Measurements from ENCODE around the gene BCL10.

BCL10 gene

DNA sequence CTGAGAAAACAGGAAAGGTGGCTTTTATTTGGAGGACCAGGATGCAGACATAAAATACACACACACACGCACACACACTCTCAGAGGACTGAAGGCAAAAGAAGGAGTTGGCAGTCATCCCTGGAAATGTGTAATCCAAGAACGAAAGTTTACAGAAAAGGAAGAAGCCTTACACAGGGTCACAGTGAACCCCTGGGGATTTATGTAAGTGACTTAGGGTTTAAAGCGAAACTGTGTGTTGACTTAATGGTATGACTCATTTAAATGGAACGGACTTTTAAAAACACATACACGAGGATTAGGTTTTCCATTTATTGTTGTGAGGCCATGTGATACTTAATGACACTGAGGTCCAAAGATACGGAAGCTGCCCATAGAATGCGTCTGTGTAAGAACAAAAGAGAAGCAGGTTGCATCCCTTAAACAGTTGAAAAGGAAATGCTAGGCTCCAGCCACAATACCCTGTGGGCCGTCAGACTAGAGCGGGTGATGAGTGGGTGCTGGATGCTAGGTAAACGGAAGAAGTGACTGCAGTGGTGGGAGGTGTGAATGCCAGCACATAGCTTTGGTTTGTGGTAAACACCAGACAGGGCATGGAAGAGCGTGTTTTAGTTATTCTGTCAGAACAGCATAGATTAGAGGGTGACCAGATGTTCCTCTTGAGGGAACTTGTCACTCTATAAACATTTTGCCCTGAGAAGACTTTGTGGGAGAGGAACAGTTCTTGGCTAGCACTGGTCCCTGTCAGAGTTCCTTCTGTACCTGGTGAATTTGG lies 21.6 kb upstream of the BCL10 start (continued):
- TF ChIP-seq SCRT1 (tag by site-specific recombination; IDR thresholded peaks at IDR 0.05; ENCODE audit: borderline replicate concordance), result 0 out of 2 replicates have a peak, but pooled peaks have one; percentile 49
- TF ChIP-seq BCL11B (tag by site-specific recombination; IDR thresholded peaks at IDR 0.05; ENCODE audit: low read depth), result peak; percentile 68; the same call in 1 of the 2 replicates
- no peak for TF ChIP-seq GLIS2 (tag by site-specific recombination; IDR thresholded peaks at IDR 0.05)
- peak; percentile 70; the same call in 1 of the 2 replicates for TF ChIP-seq ZBTB8A (tag by site-specific recombination; IDR thresholded peaks at IDR 0.05)
- TF ChIP-seq, protein P1, sequence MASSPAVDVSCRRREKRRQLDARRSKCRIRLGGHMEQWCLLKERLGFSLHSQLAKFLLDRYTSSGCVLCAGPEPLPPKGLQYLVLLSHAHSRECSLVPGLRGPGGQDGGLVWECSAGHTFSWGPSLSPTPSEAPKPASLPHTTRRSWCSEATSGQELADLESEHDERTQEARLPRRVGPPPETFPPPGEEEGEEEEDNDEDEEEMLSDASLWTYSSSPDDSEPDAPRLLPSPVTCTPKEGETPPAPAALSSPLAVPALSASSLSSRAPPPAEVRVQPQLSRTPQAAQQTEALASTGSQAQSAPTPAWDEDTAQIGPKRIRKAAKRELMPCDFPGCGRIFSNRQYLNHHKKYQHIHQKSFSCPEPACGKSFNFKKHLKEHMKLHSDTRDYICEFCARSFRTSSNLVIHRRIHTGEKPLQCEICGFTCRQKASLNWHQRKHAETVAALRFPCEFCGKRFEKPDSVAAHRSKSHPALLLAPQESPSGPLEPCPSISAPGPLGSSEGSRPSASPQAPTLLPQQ (tag by site-specific recombination; IDR thresholded peaks at IDR 0.05), result peak; percentile 96
- peak; percentile 96 for TF ChIP-seq FEZF1 (tag by site-specific recombination; IDR thresholded peaks at IDR 0.05)

DNA sequence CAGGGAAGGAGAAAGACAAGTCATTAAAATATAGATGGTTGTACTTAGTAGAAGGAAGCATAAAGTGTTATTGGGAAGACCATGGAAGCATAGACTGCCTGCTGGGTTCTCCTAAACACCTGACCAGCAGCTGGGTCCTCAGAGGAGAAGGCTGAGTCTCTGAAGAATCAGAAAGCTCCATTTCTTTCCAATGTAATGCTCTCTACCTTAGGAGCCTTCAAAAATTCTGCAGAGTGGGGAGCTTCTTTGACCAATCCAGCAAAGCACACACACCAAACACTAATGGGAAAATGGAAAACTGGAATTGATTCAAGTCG lies 21.1 kb upstream of the BCL10 start:
- no peaks in the 10 kb centered on the region for H3K36me3 ChIP-seq (ENCODE audit: control insufficient read depth in 2 of 2, insufficient read depth in 1 of 2, low read length in 2 of 2)
- peaks cover 18% of the 10 kb centered on the region for H3K4me1 ChIP-seq (ENCODE audit: control insufficient read depth, insufficient read depth, low read length)
- H3K27ac ChIP-seq (ENCODE audit: extremely low read depth, low read depth, low read length), result peak overlapping the region; percentile 76
- H3K4me3 ChIP-seq (ENCODE audit: low read depth, low read length), result no peak overlapping the region
- CTCF ChIA-PET, result interaction anchor here (0.5 to 3.1 kb wide), 8 partner anchors 11 to 1412 kb away, joined by 3 to 16 read pairs (median 3); partner anchors contain the start of gene C1orf52
- POLR2A ChIA-PET, result interaction anchor here (1.3 to 2.0 kb wide), 3 partner anchors 21 to 283 kb away, joined by 5 to 19 read pairs (median 12); partner anchors contain the start of genes BCL10, C1orf52 and CCN1
- H3K9me3 ChIP-seq (ENCODE audit: control insufficient read depth, insufficient read depth, low read depth, low read length), result no peaks in the 10 kb centered on the region
- TF ChIP-seq ZSCAN23 (tag by site-specific recombination; IDR thresholded peaks at IDR 0.05), result no peak
- TF ChIP-seq ZNF707 (tag by site-specific recombination; IDR thresholded peaks at IDR 0.05), result no peak
- no peak for TF ChIP-seq ZNF654 (tag by site-specific recombination; IDR thresholded peaks at IDR 0.05; ENCODE audit: low read depth)
- TF ChIP-seq ZNF555 (tag by site-specific recombination; conservative IDR thresholded peaks at IDR 0.05), result no peak
- TF ChIP-seq ZSCAN16 (tag by site-specific recombination; IDR thresholded peaks at IDR 0.05), result no peak
- TF ChIP-seq, protein P2, sequence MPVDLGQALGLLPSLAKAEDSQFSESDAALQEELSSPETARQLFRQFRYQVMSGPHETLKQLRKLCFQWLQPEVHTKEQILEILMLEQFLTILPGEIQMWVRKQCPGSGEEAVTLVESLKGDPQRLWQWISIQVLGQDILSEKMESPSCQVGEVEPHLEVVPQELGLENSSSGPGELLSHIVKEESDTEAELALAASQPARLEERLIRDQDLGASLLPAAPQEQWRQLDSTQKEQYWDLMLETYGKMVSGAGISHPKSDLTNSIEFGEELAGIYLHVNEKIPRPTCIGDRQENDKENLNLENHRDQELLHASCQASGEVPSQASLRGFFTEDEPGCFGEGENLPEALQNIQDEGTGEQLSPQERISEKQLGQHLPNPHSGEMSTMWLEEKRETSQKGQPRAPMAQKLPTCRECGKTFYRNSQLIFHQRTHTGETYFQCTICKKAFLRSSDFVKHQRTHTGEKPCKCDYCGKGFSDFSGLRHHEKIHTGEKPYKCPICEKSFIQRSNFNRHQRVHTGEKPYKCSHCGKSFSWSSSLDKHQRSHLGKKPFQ (tag by site-specific recombination; IDR thresholded peaks at IDR 0.05), result no peak
- TF ChIP-seq ZBTB1 (tag by site-specific recombination; IDR thresholded peaks at IDR 0.05), result no peak
- no peak for TF ChIP-seq ZNF324 (tag by site-specific recombination; IDR thresholded peaks at IDR 0.05)
- TF ChIP-seq, protein P3, sequence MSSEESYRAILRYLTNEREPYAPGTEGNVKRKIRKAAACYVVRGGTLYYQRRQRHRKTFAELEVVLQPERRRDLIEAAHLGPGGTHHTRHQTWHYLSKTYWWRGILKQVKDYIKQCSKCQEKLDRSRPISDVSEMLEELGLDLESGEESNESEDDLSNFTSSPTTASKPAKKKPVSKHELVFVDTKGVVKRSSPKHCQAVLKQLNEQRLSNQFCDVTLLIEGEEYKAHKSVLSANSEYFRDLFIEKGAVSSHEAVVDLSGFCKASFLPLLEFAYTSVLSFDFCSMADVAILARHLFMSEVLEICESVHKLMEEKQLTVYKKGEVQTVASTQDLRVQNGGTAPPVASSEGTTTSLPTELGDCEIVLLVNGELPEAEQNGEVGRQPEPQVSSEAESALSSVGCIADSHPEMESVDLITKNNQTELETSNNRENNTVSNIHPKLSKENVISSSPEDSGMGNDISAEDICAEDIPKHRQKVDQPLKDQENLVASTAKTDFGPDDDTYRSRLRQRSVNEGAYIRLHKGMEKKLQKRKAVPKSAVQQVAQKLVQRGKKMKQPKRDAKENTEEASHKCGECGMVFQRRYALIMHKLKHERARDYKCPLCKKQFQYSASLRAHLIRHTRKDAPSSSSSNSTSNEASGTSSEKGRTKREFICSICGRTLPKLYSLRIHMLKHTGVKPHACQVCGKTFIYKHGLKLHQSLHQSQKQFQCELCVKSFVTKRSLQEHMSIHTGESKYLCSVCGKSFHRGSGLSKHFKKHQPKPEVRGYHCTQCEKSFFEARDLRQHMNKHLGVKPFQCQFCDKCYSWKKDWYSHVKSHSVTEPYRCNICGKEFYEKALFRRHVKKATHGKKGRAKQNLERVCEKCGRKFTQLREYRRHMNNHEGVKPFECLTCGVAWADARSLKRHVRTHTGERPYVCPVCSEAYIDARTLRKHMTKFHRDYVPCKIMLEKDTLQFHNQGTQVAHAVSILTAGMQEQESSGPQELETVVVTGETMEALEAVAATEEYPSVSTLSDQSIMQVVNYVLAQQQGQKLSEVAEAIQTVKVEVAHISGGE (tag by site-specific recombination; conservative IDR thresholded peaks at IDR 0.05; ENCODE audit: low read depth), result no peak
- TF ChIP-seq ZNF335 (tag by site-specific recombination; conservative IDR thresholded peaks at IDR 0.05), result no peak; the same call in 1 of the 2 replicates
- no peak for TF ChIP-seq ZNF350 (tag by site-specific recombination; IDR thresholded peaks at IDR 0.05)
- TF ChIP-seq, protein P4, sequence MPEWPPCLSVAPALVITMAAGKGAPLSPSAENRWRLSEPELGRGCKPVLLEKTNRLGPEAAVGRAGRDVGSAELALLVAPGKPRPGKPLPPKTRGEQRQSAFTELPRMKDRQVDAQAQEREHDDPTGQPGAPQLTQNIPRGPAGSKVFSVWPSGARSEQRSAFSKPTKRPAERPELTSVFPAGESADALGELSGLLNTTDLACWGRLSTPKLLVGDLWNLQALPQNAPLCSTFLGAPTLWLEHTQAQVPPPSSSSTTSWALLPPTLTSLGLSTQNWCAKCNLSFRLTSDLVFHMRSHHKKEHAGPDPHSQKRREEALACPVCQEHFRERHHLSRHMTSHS (tag by site-specific recombination; IDR thresholded peaks at IDR 0.05), result no peak
